ENCODE data around the gene LTB.

LTB gene

DNA sequence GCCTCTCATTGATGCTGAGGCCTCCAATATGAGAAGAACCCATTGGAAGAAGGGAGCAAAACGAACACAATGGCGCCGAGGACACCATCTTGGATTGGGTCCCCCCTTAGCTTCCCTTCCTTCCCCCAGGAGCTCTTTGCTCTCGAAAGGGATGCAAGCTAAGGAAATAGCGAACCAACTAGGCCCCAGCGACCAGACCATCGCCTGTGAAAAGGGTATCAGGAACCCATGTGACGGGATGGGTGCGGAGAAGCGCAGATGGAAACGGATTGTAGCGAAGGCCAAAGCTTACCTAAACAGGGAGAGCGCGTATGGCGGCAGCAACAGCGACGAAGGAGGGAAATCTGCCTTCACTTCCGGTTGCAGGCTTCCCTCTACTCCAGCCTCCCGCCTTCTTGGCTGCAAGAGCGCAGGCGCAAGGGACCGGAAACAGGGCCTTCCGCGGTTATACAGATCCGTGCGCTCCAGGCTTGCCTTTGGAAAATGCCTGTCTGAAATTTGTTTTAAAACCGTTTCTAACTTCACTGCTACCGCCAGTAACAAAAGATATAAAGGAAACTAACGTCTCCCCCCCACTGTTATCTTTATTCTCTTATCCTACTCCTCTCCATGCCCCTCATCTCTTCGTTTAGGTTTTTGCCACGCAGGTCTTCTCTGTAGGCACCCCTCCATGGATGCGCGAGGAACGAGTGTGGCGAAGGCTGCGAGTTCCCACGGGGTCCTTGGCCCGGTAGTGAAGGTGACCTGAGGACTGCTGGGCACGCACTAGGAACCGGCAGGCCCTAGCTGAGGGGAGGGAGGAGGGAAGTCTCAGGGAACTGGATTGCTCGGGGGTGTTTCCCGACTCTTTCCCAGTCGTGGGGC lies 40.3 kb downstream of the LTB start, which contains the start of gene DDX39B:
Gene DDX39B (minus strand): TSS at position 346 of the 864 bp plus-strand sequence. CDS start 1,471 bp downstream, outside the sequence.
- DNase-seq (ENCODE audit: low read depth) = peak; percentile 99
- peak; percentile 89 for TF ChIP-seq MYC (IDR thresholded peaks at IDR 0.05; ENCODE audit: low read depth, low read length)
- TF ChIP-seq, protein P1, sequence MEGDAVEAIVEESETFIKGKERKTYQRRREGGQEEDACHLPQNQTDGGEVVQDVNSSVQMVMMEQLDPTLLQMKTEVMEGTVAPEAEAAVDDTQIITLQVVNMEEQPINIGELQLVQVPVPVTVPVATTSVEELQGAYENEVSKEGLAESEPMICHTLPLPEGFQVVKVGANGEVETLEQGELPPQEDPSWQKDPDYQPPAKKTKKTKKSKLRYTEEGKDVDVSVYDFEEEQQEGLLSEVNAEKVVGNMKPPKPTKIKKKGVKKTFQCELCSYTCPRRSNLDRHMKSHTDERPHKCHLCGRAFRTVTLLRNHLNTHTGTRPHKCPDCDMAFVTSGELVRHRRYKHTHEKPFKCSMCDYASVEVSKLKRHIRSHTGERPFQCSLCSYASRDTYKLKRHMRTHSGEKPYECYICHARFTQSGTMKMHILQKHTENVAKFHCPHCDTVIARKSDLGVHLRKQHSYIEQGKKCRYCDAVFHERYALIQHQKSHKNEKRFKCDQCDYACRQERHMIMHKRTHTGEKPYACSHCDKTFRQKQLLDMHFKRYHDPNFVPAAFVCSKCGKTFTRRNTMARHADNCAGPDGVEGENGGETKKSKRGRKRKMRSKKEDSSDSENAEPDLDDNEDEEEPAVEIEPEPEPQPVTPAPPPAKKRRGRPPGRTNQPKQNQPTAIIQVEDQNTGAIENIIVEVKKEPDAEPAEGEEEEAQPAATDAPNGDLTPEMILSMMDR (IDR thresholded peaks at IDR 0.05; ENCODE audit: low read depth, low read length) = no peak
- TF ChIP-seq, protein P2, sequence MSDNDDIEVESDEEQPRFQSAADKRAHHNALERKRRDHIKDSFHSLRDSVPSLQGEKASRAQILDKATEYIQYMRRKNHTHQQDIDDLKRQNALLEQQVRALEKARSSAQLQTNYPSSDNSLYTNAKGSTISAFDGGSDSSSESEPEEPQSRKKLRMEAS (IDR thresholded peaks at IDR 0.05; ENCODE audit: low read depth, low read length) = peak; percentile 52; the same call in 1 of the 2 replicates
- peak; percentile 89 for TF ChIP-seq POLR2A (IDR thresholded peaks at IDR 0.05; ENCODE audit: extremely low read depth, insufficient read length)
- peak within 1 kb of the TSS; percentile 92 for H3K4me3 ChIP-seq (ENCODE audit: low read depth, low read length)

DNA sequence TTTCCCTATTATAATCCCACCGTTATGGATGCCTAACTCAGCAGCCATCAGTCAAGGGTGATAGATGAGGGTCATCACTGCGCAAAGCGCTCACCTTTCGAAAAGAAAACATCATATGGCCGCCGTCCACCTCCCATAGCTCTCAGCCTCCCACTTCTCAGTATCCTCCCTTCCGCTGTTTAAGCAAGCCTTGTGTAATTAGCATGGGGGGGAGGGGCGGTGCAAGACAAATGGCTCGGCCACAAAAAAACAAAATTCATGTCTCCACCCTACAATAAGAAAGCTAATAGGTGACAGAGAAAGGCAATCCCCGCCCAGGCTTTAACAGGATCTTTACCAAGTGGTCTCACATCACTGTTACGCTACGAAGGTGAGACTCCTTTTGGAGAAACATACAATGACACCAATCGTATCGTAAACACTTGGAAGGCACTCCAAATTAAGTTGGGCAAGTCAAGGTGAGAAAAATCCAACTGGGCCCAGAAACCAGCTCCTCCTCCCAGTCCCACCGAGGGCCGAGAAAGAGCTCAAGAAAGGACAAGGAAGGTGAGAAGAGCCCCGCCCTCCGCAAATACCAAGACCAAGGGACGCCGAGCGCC lies 41.1 kb downstream of the LTB start:
- H3K4me3 ChIP-seq (ENCODE audit: low read depth, low read length) = peak overlapping the region; percentile 92
- TF ChIP-seq POLR2A (IDR thresholded peaks at IDR 0.05; ENCODE audit: extremely low read depth, insufficient read length) (no peak), MYC (IDR thresholded peaks at IDR 0.05; ENCODE audit: low read depth, low read length) (no peak)
- TF ChIP-seq, protein P2 (IDR thresholded peaks at IDR 0.05; ENCODE audit: low read depth, low read length) = no peak
- TF ChIP-seq, protein P1 (IDR thresholded peaks at IDR 0.05; ENCODE audit: low read depth, low read length) = no peak
- peak; percentile 89 for DNase-seq (ENCODE audit: low read depth)

DNA sequence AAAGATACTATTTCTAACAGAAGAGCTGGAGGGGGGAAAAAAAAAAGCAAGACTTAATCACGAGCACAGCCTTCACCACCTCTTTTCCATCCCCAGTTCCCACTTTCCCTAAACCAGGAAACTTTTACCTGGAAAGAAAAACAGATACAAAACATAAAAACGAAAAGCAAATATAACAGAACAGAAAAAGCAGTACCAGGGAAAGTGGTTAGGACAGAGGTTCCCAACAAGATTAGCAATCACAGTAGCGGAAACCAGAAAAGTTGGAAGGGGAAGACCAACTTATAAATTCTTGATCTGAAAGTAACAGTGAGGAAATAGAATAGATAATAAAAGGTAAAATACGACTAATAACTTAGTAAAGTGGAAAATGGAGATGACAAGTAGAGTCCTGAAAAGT lies 41.6 kb downstream of the LTB start:
- peak overlapping the region; percentile 92 for H3K4me3 ChIP-seq (ENCODE audit: low read depth, low read length)
- DNase-seq (ENCODE audit: low read depth) = no peak
- TF ChIP-seq, protein P1 (IDR thresholded peaks at IDR 0.05; ENCODE audit: low read depth, low read length) = no peak
- TF ChIP-seq, protein P2 (IDR thresholded peaks at IDR 0.05; ENCODE audit: low read depth, low read length) = no peak
- TF ChIP-seq POLR2A (IDR thresholded peaks at IDR 0.05; ENCODE audit: extremely low read depth, insufficient read length) = no peak
- no peak for TF ChIP-seq MYC (IDR thresholded peaks at IDR 0.05; ENCODE audit: low read depth, low read length)

DNA sequence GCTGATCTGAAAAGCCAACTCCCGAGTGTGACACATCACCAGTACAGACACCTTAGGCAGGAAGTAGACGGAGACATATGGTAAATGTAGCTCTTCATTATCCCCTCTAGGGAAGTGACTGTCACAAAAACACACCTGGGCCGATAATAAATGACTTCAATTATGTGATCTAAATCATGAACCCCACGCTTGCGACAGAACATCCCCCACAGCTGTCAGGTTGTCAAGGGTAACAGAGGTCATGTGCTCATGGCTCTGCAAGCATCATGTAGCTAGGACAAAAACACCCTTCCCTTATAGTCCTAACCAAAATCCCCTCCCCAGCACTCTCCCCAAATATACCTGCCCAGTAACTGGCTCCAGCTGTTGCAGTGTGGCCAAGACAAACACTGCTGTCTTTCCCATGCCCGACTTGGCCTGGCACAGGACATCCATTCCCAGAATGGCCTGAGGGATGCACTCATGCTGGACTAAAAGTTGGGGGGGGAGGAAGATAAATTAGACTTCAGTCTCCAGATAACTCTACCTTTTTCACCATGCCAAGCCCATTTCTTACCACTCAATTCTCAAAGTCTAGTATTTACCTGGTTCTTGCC lies 43.3 kb downstream of the LTB start:
- peak overlapping the region; percentile 92 for H3K4me3 ChIP-seq (ENCODE audit: low read depth, low read length)
- no peak for TF ChIP-seq MYC (IDR thresholded peaks at IDR 0.05; ENCODE audit: low read depth, low read length)
- TF ChIP-seq, protein P2 (IDR thresholded peaks at IDR 0.05; ENCODE audit: low read depth, low read length) = no peak
- TF ChIP-seq, protein P1 (IDR thresholded peaks at IDR 0.05; ENCODE audit: low read depth, low read length) = no peak
- no peak for TF ChIP-seq POLR2A (IDR thresholded peaks at IDR 0.05; ENCODE audit: extremely low read depth, insufficient read length)
- DNase-seq (ENCODE audit: low read depth) = no peak

DNA sequence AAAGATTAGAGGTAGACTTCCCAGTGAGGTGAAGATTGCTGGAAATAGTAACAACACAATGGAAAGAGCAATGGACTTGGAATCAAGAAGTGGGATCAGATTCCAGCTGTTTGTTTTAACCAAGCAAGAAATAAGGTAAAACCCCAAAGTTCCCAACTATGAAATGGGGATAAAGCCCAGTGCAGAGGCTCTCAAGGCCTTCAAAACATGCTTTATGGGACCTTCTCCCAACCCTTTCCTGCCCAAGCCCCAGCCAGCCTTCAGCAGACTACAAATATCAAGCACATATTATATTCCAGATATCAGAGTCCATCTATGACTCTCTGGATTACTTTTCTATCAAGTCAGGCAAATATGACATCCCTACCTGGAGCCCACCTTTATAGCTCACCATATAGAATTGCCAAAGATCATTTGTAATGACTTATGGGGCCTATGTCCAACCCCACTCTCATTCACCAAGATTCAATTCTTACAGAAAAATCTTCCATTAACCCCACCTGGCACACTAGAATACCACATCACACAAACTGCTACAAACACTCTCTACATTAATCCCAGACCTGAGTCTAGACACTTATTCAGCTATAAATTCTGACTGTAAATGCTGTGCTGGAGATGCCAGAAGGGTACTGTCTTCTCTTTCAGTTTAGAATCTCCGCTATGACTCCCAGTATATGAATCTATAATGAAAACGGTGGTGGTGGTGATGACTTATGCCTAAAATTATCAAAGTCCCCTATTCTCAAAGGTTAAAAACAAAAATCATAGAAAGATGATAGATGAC lies 46.5 kb downstream of the LTB start:
- peak overlapping the region; percentile 7 for H3K4me3 ChIP-seq (ENCODE audit: low read depth, low read length)
- TF ChIP-seq, protein P1 (IDR thresholded peaks at IDR 0.05; ENCODE audit: low read depth, low read length) = no peak
- no peak for TF ChIP-seq POLR2A (IDR thresholded peaks at IDR 0.05; ENCODE audit: extremely low read depth, insufficient read length)
- TF ChIP-seq, protein P2 (IDR thresholded peaks at IDR 0.05; ENCODE audit: low read depth, low read length) = no peak
- TF ChIP-seq MYC (IDR thresholded peaks at IDR 0.05; ENCODE audit: low read depth, low read length) = no peak
- DNase-seq (ENCODE audit: low read depth) = no peak
